ENCODE measurements around the gene POLDIP2.

The POLDIP2 gene

GRCh38 chr17:28357061-28357900 is at the start of gene POLDIP2:
TSS of gene POLDIP2 (minus strand) at chr17:28357527. CDS start at chr17:28357448, 79 bp downstream.
- peak; percentile 89 to 92 for DNase-seq (ENCODE audit: low read depth in 1 of 2, low spot score in 1 of 2)

DNA sequence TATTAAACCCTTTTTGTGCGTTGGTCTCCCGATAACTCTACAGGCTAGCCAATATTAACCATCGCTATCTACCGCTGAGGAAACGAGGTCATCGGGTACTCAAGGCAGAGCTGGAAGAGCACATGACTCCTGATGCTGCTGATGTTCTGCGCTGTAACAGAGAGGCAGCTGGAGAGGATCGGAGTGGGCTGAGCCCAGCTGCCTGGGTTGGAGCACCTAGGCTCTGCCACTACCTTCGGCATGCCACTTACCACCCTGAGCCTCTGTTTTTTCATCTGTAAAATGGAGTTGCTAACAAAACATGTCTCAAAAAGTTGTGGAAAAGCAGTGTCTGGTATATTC is 49.1 kb upstream of the POLDIP2 start:
- DNase-seq (ENCODE audit: low read depth in 1 of 2, low spot score in 1 of 2) = no peak

- DNase-seq (ENCODE audit: low read depth in 1 of 2, low spot score in 1 of 2) = peak in 1 of 2 donors; percentile 50
These were observed 48.5 kb upstream of the POLDIP2 start, which contains the start of gene SLC46A1 for GRCh38 chr17:28405632-28406472. TSS of gene SLC46A1 (minus strand) at chr17:28406212. CDS start at chr17:28406114, 98 bp downstream.

- no peak for DNase-seq (ENCODE audit: low read depth in 1 of 2, low spot score in 1 of 2)
These were observed 47.7 kb upstream of the POLDIP2 start for GRCh38 chr17:28404812-28405570.

DNA sequence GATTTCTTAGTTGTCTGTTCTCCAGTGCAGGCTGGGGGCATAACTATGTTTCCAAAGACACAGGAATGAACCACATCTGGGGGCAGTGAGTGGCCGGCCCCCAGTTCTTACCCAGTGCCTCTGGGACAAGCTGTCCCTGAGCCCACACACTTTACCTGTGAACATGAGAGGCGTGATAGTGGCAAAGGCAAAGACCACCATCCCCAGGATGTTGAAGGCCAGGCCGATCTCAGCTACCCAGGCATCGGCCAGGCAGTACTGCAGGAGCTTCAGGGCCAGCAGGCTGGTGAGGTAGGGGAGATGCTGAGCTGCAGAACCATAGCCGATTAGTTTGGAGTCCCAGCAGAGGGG is 47.1 kb upstream of the POLDIP2 start:
- DNase-seq (ENCODE audit: low read depth in 1 of 2, low spot score in 1 of 2) = no peak

DNA sequence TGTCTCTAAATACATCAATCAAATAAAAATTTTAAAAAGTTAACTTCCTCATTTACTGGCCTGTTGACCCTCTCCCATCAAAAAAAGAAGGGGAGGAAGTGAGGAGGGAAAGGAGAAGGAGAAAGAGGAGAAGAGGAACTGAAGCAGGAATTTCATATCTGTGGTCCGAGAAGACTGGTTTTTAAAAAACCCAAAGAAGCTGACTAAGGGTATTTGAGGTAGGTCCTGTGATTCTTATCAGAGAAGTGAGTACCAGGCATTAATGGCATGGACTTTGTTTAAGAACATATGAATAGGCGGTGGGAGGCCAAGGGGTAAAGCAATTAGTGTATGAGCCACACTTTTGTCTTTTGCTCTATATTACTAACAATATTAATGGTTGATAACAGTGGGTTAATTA is 46.7 kb upstream of the POLDIP2 start:
- DNase-seq (ENCODE audit: low read depth in 1 of 2, low spot score in 1 of 2) = no peak

DNA sequence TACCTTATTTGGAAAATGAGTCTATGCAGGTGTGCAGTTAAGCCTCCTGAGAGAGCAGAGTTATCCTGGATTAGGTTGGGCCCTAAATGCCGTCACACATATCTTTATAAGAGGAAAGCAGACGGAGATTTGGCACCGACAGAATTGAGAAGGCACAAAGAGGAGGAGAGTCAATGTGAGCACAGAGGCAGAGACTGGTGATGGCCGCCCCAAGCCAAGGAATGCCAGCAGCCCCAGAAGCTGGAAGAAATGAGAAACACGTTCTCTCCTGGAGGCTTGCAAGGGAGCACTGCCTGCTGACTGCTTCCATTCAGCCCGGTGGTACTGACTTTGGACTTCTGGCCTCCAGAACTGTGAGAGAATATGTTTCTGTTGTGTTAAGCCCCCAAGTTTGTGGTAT is 45.5 kb upstream of the POLDIP2 start:
- no peak for DNase-seq (ENCODE audit: low read depth in 1 of 2, low spot score in 1 of 2)

DNA sequence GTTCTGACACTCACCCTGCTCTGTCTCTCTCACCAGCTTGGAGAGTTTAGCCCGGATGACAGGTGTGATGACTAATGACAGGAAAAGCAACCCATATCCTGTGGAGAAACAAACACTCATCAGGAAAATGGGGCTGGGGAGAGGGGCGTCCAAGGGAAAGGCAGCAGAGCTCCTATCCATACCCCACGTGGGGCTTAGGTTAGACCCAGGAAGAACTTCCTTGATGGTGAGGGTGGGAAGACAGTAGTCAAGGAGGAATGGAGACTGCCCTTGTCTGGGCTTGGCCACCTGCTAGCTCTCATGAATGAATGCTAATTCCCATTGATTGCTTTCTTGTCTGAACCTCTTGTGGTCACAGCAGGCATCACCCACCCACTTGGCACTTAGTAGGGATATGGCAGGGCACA is 44.9 kb upstream of the POLDIP2 start:
- no peak for DNase-seq (ENCODE audit: low read depth in 1 of 2, low spot score in 1 of 2)

GRCh38 chr17:28399808-28400207 is 42.5 kb upstream of the POLDIP2 start:
- no peak for DNase-seq (ENCODE audit: low read depth in 1 of 2, low spot score in 1 of 2)

- no peak for DNase-seq (ENCODE audit: low read depth in 1 of 2, low spot score in 1 of 2)
These were observed 41.1 kb upstream of the POLDIP2 start for GRCh38 chr17:28398280-28398981.

DNA sequence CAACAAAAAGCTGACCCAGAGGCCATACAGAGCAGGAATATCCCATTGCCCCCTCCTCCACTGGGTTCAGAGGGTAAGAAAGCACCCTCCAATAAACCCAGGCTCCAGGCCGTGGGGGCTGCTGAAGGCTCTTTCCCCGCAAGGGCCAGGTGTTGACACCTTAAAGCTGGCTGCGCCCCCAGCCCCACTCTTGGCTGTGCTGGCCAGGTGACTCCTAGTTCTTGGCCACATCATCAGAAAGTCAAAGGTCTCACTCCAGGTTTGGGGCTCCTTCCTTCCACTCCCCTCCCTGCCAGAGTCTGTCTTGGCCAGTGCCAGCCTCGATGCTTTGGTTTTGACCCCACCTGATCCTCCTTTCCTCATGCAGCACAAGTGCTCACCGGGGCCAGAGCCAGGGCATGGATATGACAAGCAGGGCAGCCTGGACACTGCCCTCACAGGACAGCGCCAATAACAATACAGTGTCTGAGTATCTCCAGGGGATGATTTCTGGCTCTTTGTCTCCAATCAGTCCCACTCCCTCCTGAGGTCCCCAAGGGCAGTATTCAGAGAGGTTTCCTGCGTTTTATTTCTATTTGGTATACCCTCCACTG is 40.5 kb upstream of the POLDIP2 start:
- no peak for DNase-seq (ENCODE audit: low read depth in 1 of 2, low spot score in 1 of 2)

GRCh38 chr17:28397275-28397674 is 39.9 kb upstream of the POLDIP2 start:
- no peak for DNase-seq (ENCODE audit: low read depth in 1 of 2, low spot score in 1 of 2)

GRCh38 chr17:28396635-28397239 is 39.4 kb upstream of the POLDIP2 start:
- DNase-seq (ENCODE audit: low read depth in 1 of 2, low spot score in 1 of 2) = no peak

DNA sequence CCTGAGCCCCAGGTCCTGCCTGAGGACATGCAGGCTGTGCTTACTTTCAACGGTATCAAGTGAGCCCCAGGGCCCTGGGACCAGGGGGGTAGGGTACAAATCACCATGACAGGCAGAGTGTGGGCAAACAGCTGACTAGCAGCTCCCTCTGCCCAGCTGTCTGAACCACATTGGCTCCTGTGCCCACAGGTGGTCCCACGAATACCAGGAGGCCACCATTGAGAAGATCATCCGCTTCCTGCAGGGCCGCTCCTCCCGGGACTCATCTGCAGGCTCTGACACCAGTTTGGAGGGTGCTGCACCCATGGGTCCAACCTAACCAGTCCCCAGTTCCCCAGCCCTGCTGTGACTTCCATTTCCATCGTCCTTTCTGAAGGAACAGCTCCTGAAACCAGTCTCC is 38.6 kb upstream of the POLDIP2 start:
- no peak for DNase-seq (ENCODE audit: low read depth in 1 of 2, low spot score in 1 of 2)

DNA sequence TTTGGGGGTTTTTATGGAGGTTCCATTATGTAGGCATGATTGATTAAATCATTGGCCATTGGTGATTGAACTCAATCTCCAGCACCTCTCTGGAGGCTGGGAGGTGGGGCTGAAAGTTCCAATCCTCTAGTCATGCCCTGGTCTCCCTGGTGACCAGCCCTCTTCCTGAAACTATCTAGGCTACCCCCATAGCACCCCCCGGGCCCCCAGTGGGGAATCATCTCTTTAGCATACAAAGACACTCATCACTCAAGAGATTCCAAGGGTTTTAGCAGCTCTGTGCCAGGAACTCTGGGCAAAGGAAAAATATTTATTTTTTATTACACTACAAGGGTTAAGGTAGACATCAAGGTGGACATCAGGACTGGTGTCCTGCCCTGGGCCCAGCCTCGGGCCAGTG is 38.1 kb upstream of the POLDIP2 start:
- DNase-seq (ENCODE audit: low read depth in 1 of 2, low spot score in 1 of 2) = no peak

- DNase-seq (ENCODE audit: low read depth in 1 of 2, low spot score in 1 of 2) = no peak
These were observed 37.2 kb upstream of the POLDIP2 start for GRCh38 chr17:28394337-28395116.

DNA sequence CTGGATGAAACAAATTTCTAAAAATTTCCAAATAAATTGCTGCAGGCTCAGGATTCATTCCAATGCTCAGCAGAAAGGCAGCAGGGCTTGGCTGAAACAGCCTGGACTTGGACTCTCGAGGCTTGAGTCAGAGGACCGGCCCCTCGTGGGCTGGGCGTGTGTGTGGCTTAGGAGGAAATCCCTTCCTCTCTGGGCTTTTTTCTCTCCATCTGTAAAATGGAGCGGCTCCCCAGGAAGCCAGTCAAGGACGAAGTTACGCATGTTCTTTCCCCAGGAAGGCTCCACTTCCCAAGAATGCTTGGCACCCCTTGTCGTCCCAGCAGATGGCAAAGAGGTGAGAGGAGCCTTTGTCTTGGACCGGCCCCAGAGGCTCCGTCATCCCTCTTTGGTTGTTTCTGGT is 35.2 kb upstream of the POLDIP2 start:
- no peak for DNase-seq (ENCODE audit: low read depth in 1 of 2, low spot score in 1 of 2)

DNA sequence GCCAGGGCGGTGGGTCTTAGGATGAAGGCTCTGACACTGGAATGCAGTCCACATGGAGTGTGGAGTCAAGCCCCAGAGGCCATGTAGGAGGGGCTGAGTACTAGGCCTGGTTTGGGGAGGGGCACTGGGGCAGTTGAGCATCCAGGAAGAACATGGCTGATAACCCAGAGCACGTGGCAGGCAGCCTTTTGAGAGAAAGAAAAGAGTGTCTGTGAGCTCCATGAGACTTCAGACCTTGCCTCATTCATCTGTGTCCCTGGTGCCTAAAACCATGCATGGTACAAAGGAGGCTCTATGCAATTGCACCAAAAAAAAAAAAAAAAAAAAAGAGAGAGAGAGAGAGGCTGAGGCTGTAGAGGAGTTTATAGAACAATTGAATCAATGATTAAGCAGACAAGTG is 34.1 kb upstream of the POLDIP2 start:
- no peak for DNase-seq (ENCODE audit: low read depth in 1 of 2, low spot score in 1 of 2)

DNA sequence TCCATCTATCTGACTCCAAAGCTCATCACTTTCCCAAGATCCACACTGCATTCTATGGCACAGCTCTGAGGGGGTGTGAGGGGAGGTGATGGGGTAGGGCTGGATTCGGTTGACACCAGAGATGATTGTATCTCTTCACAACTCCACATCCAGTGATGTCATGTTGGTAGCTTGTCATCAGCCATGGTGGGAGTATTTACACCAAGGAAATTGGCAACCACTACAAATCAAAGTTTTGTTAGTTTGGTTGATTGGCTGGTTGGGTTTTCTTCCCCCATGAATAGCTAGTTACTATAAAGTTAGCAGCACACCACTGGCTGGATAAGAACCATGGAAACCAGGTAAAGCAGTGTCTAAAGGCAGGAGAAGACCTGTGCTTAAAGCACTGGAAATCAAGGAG is 33.7 kb upstream of the POLDIP2 start:
- DNase-seq (ENCODE audit: low read depth in 1 of 2, low spot score in 1 of 2) = no peak
